Endothelial cell of umbilical vein (primary cell): ENCODE measurements around the gene AMDHD2. TPM values are rescaled to one million over a fixed set of nuclear protein-coding genes. Genes with fewer than 3 reads are reported as not detected.

Source experiments
- BruUV-seq: library from RNA; stranded (reverse); fragments of 400-500 nt; replicated peaks from 2 replicates; lab custom pipeline; 2021; lab: Mats Ljungman, UMichigan
- CTCF ChIA-PET: fragments of 300-600, 350-600 bp; sonication (Branson Sonifier 250); formaldehyde crosslinking; loops from one replicate; lab custom pipeline; 2021; ENCODE audit warnings: antibody characterized with exemption, inconsistent platforms; lab: Charles Lee
- POLR2A ChIA-PET: fragments of 300-600, 350-600 bp; sonication (Branson Sonifier 250); formaldehyde crosslinking; loops from one replicate; lab custom pipeline; 2021; ENCODE audit warnings: antibody characterized with exemption, inconsistent platforms; lab: Charles Lee
- DNase-seq: peaks from one replicate; pipeline ENCODE4 v3.0.0-alpha.2; 2011; ENCODE audit warnings: low read depth, low spot score
- FAIRE-seq: peaks from 2 replicates; lab custom pipeline; 2011; peaks lifted over from hg19 to GRCh38; lab: Jason Lieb, UNC
- H2AFZ ChIP-seq: 2 replicates; pipeline ENCODE4 v1.6.0; 2012; ENCODE audit warnings: low read depth, low read length, control low read depth, inconsistent platforms
- H3K27ac ChIP-seq: 2 replicates; pipeline ENCODE4 v1.5.1; 2011; ENCODE audit warnings: low read depth, mild to moderate bottlenecking, control low read depth, low read length, moderate library complexity; ENCODE audit not compliant: insufficient read depth
- H3K27me3 ChIP-seq, 2 experiments: 2 replicates each; pipeline versions ENCODE4 v1.6.0 to v1.6.1; 2011; ENCODE audit warnings: low read length in 2 of 2, mixed read lengths in 1 of 2; ENCODE audit not compliant: control insufficient read depth in 2 of 2, insufficient read depth in 2 of 2
- H3K36me3 ChIP-seq, 2 experiments: 2 replicates in 1 of 2; 3 replicates in 1 of 2; pipeline ENCODE4 v1.5.1; 2011; ENCODE audit warnings: low read length in 2 of 2, mild to moderate bottlenecking in 1 of 2, moderate library complexity in 1 of 2; ENCODE audit not compliant: control insufficient read depth in 2 of 2, insufficient read depth in 2 of 2; ENCODE audit errors: extremely low read depth in 1 of 2
- H3K4me1 ChIP-seq: 3 replicates; pipeline ENCODE4 v1.5.1; 2011; ENCODE audit warnings: mild to moderate bottlenecking, low read length; ENCODE audit not compliant: control insufficient read depth, insufficient read depth; ENCODE audit errors: extremely low read depth
- H3K4me2 ChIP-seq: 2 replicates; pipeline ENCODE4 v1.6.1; 2011; ENCODE audit warnings: low read length, control low read depth, mixed read lengths; ENCODE audit not compliant: insufficient read depth
- H3K4me3 ChIP-seq, 3 experiments: fragments of 200-600 bp in 1 of 3; sonication (generic), shearing (Covaris generic) in 1 of 3; replicated peaks in 1 of 3; 2 replicates each; pipeline ENCODE4 v1.5.1; 2011 to 2016; ENCODE audit warnings: control low read depth in 3 of 3, low read length in 3 of 3, mild to moderate bottlenecking in 2 of 3, inconsistent platforms in 1 of 3, low read depth in 1 of 3, moderate library complexity in 1 of 3; ENCODE audit not compliant: insufficient read depth in 1 of 3
- H3K79me2 ChIP-seq: 2 replicates; pipeline ENCODE4 v1.6.0; 2012; ENCODE audit warnings: low read length, inconsistent platforms; ENCODE audit not compliant: control insufficient read depth, insufficient read depth
- H3K9ac ChIP-seq: replicated peaks from 2 replicates; pipeline ENCODE3; 2011; ENCODE audit warnings: low read length, control low read depth; ENCODE audit not compliant: insufficient read depth; ENCODE audit errors: extremely low read depth
- H3K9me1 ChIP-seq: replicated peaks from 3 replicates; pipeline ENCODE4 v1.6.0; 2011; ENCODE audit warnings: mild to moderate bottlenecking, low read length; ENCODE audit not compliant: control insufficient read depth, insufficient read depth; ENCODE audit errors: extremely low read depth
- H3K9me3 ChIP-seq: replicated peaks from 2 replicates; pipeline ENCODE4 v1.5.1; 2012; ENCODE audit warnings: low read length, inconsistent platforms; ENCODE audit not compliant: control insufficient read depth, insufficient read depth
- H4K20me1 ChIP-seq: replicated peaks from 2 replicates; pipeline ENCODE3; 2011; ENCODE audit warnings: mild to moderate bottlenecking, low read length; ENCODE audit not compliant: control insufficient read depth, insufficient read depth; ENCODE audit errors: extremely low read depth
- EZH2 ChIP-seq: IDR thresholded peaks from 2 replicates; pipeline ENCODE4 v1.6.1; 2012; ENCODE audit warnings: borderline replicate concordance, low read depth, mild to moderate bottlenecking, moderate library complexity, low read length, inconsistent platforms; ENCODE audit not compliant: severe bottlenecking
- FOS ChIP-seq: IDR thresholded peaks from 2 replicates; pipeline ENCODE4 v1.6.1; 2011; ENCODE audit warnings: mild to moderate bottlenecking, low read length, moderate library complexity, borderline replicate concordance; ENCODE audit not compliant: insufficient read depth
- GATA2 ChIP-seq: IDR thresholded peaks from 2 replicates; pipeline ENCODE4 v1.7.0; 2011; ENCODE audit warnings: low read depth, mild to moderate bottlenecking, moderate library complexity, mixed read lengths, low read length; ENCODE audit not compliant: insufficient read length, insufficient read depth
- JUN ChIP-seq: IDR thresholded peaks from 2 replicates; pipeline ENCODE4 v1.6.1; 2011; ENCODE audit warnings: borderline replicate concordance, low read depth; ENCODE audit not compliant: insufficient read length, insufficient read depth
- MYC ChIP-seq: IDR thresholded peaks from one replicate; pipeline ENCODE4 v1.6.1; 2011; ENCODE audit warnings: mild to moderate bottlenecking, low read depth, low read length
- POLR2A ChIP-seq: IDR thresholded peaks from 2 replicates; pipeline ENCODE4 v1.6.1; 2012; ENCODE audit warnings: low read depth, mild to moderate bottlenecking, control low read depth, low read length
- POLR2AphosphoS5 ChIP-seq: IDR thresholded peaks from 2 replicates; pipeline ENCODE4 v1.6.1; 2012; ENCODE audit warnings: low read depth, mild to moderate bottlenecking, control low read depth, low read length, moderate library complexity; ENCODE audit not compliant: insufficient read depth
- dilution Hi-C: fragments of 300-500 bp; cut with MboI; formaldehyde crosslinking; loops from one replicate; pipeline ENCODE4 v1.15.0; 2019; ENCODE audit warnings: low sequenced_read_pairs; ENCODE audit not compliant: extremely low pct_ligation_motif_present
- intact Hi-C: fragments of 100-400 bp; cut with micrococcal nuclease; formaldehyde crosslinking; loops from one replicate; pipeline ENCODE4 v1.10.0; 2022
- polyA plus RNA-seq, 4 experiments: library from polyadenylated mRNA; depleted of rRNA in 3 of 4; stranded (reverse) in 3 of 4; unstranded in 1 of 4; fragments of >200 nt; gene quantifications; 2 replicates each; pipeline versions ENCODE4 v1.2.1 to v1.2.3, GENCODE V29; 2011 to 2012; ENCODE audit warnings: missing spikeins in 1 of 4
- total RNA-seq: library from RNA; stranded (reverse); gene quantifications from 2 replicates; pipeline ENCODE4 v1.2.3, GENCODE V29; 2021
- TF ChIP-seq, protein P1 (sequence below): IDR thresholded peaks from 2 replicates; pipeline ENCODE4 v1.6.1; 2011; ENCODE audit not compliant: insufficient read depth, insufficient read length
- TF ChIP-seq, protein P2 (sequence below), 2 donors: IDR thresholded peaks; 1 replicate in 1 of 2; 2 replicates in 1 of 2; pipeline ENCODE4 v1.5.1; 2011; ENCODE audit warnings: low read length in 2 of 2, mild to moderate bottlenecking in 2 of 2, moderate library complexity in 2 of 2, control low read depth in 1 of 2, inconsistent platforms in 1 of 2, low read depth in 1 of 2; ENCODE audit not compliant: insufficient read depth in 1 of 2; ENCODE audit errors: extremely low read depth in 1 of 2

AMDHD2 gene
- total and polyA plus RNA-seq, 2 donors (not counting 3 experiments of a cell fraction or from before 2014, with no cell fraction given) = 39.4 to 59.5 TPM

GRCh38 chr16:2475413-2476344 is 44.5 kb upstream of the AMDHD2 start:
- no TSS peak for BruUV-seq
- Histone ChIP-seq H3K9me1 (no peaks in the 10 kb centered on the region), H3K79me2 (peaks cover 9% of the 10 kb centered on the region), H3K36me3 (no peaks in the 10 kb centered on the region), H3K4me3 (peak overlapping the region; percentile 33 to 72 (median 69)), H4K20me1 (no peaks in the 10 kb centered on the region), H3K27ac (no peak overlapping the region), H3K4me1 (peaks cover 10% of the 10 kb centered on the region), H3K27me3 (peaks cover 7 to 11% of the 10 kb centered on the region in 2 experiments), H2AFZ (peak overlapping the region; percentile 74), H3K9me3 (no peaks in the 10 kb centered on the region), H3K9ac (no peak overlapping the region), H3K4me2 (peak overlapping the region; percentile 52)
- no peak for TF ChIP-seq GATA2
- TF ChIP-seq EZH2 = no peak
- TF ChIP-seq, protein P1, sequence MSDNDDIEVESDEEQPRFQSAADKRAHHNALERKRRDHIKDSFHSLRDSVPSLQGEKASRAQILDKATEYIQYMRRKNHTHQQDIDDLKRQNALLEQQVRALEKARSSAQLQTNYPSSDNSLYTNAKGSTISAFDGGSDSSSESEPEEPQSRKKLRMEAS = no peak
- TF ChIP-seq, protein P2, sequence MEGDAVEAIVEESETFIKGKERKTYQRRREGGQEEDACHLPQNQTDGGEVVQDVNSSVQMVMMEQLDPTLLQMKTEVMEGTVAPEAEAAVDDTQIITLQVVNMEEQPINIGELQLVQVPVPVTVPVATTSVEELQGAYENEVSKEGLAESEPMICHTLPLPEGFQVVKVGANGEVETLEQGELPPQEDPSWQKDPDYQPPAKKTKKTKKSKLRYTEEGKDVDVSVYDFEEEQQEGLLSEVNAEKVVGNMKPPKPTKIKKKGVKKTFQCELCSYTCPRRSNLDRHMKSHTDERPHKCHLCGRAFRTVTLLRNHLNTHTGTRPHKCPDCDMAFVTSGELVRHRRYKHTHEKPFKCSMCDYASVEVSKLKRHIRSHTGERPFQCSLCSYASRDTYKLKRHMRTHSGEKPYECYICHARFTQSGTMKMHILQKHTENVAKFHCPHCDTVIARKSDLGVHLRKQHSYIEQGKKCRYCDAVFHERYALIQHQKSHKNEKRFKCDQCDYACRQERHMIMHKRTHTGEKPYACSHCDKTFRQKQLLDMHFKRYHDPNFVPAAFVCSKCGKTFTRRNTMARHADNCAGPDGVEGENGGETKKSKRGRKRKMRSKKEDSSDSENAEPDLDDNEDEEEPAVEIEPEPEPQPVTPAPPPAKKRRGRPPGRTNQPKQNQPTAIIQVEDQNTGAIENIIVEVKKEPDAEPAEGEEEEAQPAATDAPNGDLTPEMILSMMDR (IDR thresholded peaks at IDR 0.05; ENCODE audit: extremely low read depth in 1 of 2, insufficient read depth in 1 of 2, low read depth in 1 of 2, low read length in 2 of 2) = no peak
- TF ChIP-seq POLR2A = no peak
- TF ChIP-seq POLR2AphosphoS5 = no peak
- TF ChIP-seq JUN = no peak
- TF ChIP-seq FOS = no peak
- no peak for TF ChIP-seq MYC
- intact Hi-C loops = loop anchor here (1.0 to 2.0 kb wide), 3 partner anchors 25 to 224 kb away; partner anchors contain the start of genes ABCA3 and ECI1
- ChIA-PET CTCF (interaction anchor here (0.6 to 2.8 kb wide), 6 partner anchors 11 to 179 kb away, joined by 3 to 10 read pairs (median 4); partner anchors contain the start of gene TEDC2), POLR2A (no interaction called here)
- FAIRE-seq = no peak
- DNase-seq = no peak
- dilution Hi-C loops = no loop called here
